K562 (cell line): ENCODE data around the gene CMIP. TPM values are rescaled to one million over a fixed set of nuclear protein-coding genes. Genes with fewer than 3 reads are reported as not detected.

ENCODE experiments used
- ATAC-seq: fragments of 200-7000 bp; cut with Tn5 transposase; 3 replicates; pipeline ENCODE4 v1.9.1; 2020; ENCODE audit warnings: moderate library complexity
- BruUV-seq: library from RNA; stranded (reverse); fragments of 400-500 nt; replicated peaks from 2 replicates; lab custom pipeline; 2021; lab: Mats Ljungman, UMichigan
- CTCF ChIA-PET: fragments of 300-600 bp; formaldehyde crosslinking; extraction: SDS; loops from one replicate; lab custom pipeline; 2021; ENCODE audit warnings: low intra/inter-chr PET ratio; lab: Yijun Ruan, JAX
- POLR2A ChIA-PET: fragments of 300-600, 350-650 bp; sonication (Branson Sonifier 250); formaldehyde crosslinking; extraction: SDS; loops from one replicate; lab custom pipeline; 2021; ENCODE audit warnings: antibody characterized with exemption, inconsistent platforms; lab: Yijun Ruan, JAX
- DNase-seq, 4 experiments: peaks; one replicate each; pipeline versions ENCODE4 v3.0.0 to v3.0.0-alpha.2; 2011 to 2018; ENCODE audit warnings: low spot score in 3 of 4, mixed read lengths in 3 of 4; ENCODE audit errors: extremely low read depth in 1 of 4
- FAIRE-seq: peaks from 2 replicates; lab custom pipeline; 2011; peaks lifted over from hg19 to GRCh38; lab: Jason Lieb, UNC
- H2AFZ ChIP-seq: 2 replicates; pipeline ENCODE4 v1.6.0; 2011; ENCODE audit warnings: low read depth, low read length, control low read depth, inconsistent platforms
- H3K27ac ChIP-seq: fragments of 200-600 bp; 3 replicates; pipeline ENCODE4 v1.8.0; 2011; ENCODE audit warnings: low read depth, mild to moderate bottlenecking, control low read depth, inconsistent platforms, low read length, moderate library complexity, mixed read lengths; ENCODE audit errors: extremely low read depth
- H3K27me3 ChIP-seq, 2 experiments: fragments of 300-600 bp in 1 of 2; 2 replicates in 1 of 2; 3 replicates in 1 of 2; pipeline versions ENCODE4 v1.6.0 to v1.8.0; 2011; ENCODE audit warnings: inconsistent platforms in 2 of 2, low read length in 2 of 2, mild to moderate bottlenecking in 1 of 2, mixed read lengths in 1 of 2, moderate library complexity in 1 of 2; ENCODE audit not compliant: control insufficient read depth in 2 of 2, insufficient read depth in 2 of 2
- H3K36me3 ChIP-seq: fragments of 300-600 bp; 3 replicates; pipeline ENCODE4 v1.8.0; 2011; ENCODE audit warnings: mild to moderate bottlenecking, low read length, inconsistent platforms; ENCODE audit not compliant: control insufficient read depth, insufficient read depth
- H3K4me1 ChIP-seq, 2 experiments: fragments of 200-600 bp in 1 of 2; replicated peaks in 1 of 2; 2 replicates in 1 of 2; 3 replicates in 1 of 2; pipeline versions ENCODE4 v1.5.1 to v1.8.0; 2011; ENCODE audit warnings: inconsistent platforms in 2 of 2, low read length in 2 of 2, mild to moderate bottlenecking in 1 of 2, mixed read lengths in 1 of 2, moderate library complexity in 1 of 2; ENCODE audit not compliant: control insufficient read depth in 2 of 2, insufficient read depth in 2 of 2
- H3K4me2 ChIP-seq: 2 replicates; pipeline ENCODE4 v1.6.1; 2011; ENCODE audit warnings: low read length, control low read depth, inconsistent platforms, mixed read lengths; ENCODE audit not compliant: insufficient read depth
- H3K4me3 ChIP-seq: fragments of 200-600 bp; sonication (generic), shearing (Covaris generic); 2 replicates; pipeline ENCODE4 v1.5.1; 2016; ENCODE audit warnings: control low read depth, inconsistent platforms
- H3K79me2 ChIP-seq: fragments of 200-600 bp; 3 replicates; pipeline ENCODE4 v1.8.0; 2011; ENCODE audit warnings: low read length, inconsistent platforms; ENCODE audit not compliant: control insufficient read depth, insufficient read depth
- H3K9ac ChIP-seq, 2 experiments: 2 replicates each; pipeline versions ENCODE4 v1.6.0 to v1.6.1; 2011; ENCODE audit warnings: low read depth in 2 of 2, low read length in 2 of 2, control low read depth in 1 of 2, inconsistent platforms in 1 of 2, mild to moderate bottlenecking in 1 of 2, mixed read lengths in 1 of 2; ENCODE audit not compliant: insufficient read depth in 1 of 2
- H3K9me1 ChIP-seq: one replicate; pipeline ENCODE4 v1.6.0; 2011; ENCODE audit warnings: inconsistent platforms, mild to moderate bottlenecking, low read length, moderate library complexity; ENCODE audit not compliant: control insufficient read depth, insufficient read depth
- H3K9me3 ChIP-seq: replicated peaks from 2 replicates; pipeline ENCODE4 v1.5.1; 2011; ENCODE audit warnings: low read depth, low read length, inconsistent platforms; ENCODE audit not compliant: control insufficient read depth, insufficient read depth
- H4K20me1 ChIP-seq: replicated peaks from 2 replicates; pipeline ENCODE4 v1.6.1; 2011; ENCODE audit warnings: low read length, inconsistent platforms, mixed read lengths; ENCODE audit not compliant: control insufficient read depth, insufficient read depth
- ARID4B ChIP-seq: sonication (generic); formaldehyde crosslinking; IDR thresholded peaks from 2 replicates; pipeline ENCODE4 v1.8.0; 2022; ENCODE audit warnings: mild to moderate bottlenecking, missing genetic modification reagents
- CGGBP1 ChIP-seq: fragments of 250-450 bp; sonication (Bioruptor Pico); IDR thresholded peaks from 2 replicates; pipeline ENCODE4 v1.9.0; 2021; ENCODE audit warnings: mild to moderate bottlenecking
- FIP1L1 ChIP-seq: fragments of 200-400 bp; formaldehyde crosslinking; IDR thresholded peaks from 2 replicates; pipeline ENCODE4 v1.6.1; 2018; ENCODE audit warnings: mild to moderate bottlenecking, low read depth, low read length; ENCODE audit not compliant: poor library complexity, severe bottlenecking
- KLF16 ChIP-seq: IDR thresholded peaks from 2 replicates; pipeline ENCODE4 v1.6.1; 2016; ENCODE audit warnings: antibody characterized with exemption
- NCOR1 ChIP-seq: fragments of 450-650 bp; IDR thresholded peaks from 2 replicates; pipeline ENCODE4 v1.6.1; 2016; ENCODE audit warnings: mild to moderate bottlenecking, moderate library complexity
- NRF1 ChIP-seq, 2 experiments: fragments of 450-650 bp; IDR thresholded peaks in 1 of 2; conservative IDR thresholded peaks in 1 of 2; 2 replicates each; pipeline ENCODE4 v1.6.1; 2014; ENCODE audit warnings: mild to moderate bottlenecking in 2 of 2
- POLR2B ChIP-seq: fragments of 450-650 bp; IDR thresholded peaks from 2 replicates; pipeline ENCODE4 v1.6.1; 2018; ENCODE audit warnings: low read depth; ENCODE audit not compliant: partially characterized antibody
- PRPF4 ChIP-seq: fragments of 200-400 bp; formaldehyde crosslinking; IDR thresholded peaks from one replicate; pipeline ENCODE4 v1.6.1; 2017; ENCODE audit warnings: low read length, low read depth, mild to moderate bottlenecking; ENCODE audit not compliant: insufficient read depth, poor library complexity, severe bottlenecking
- SIX5 ChIP-seq, 2 experiments: IDR thresholded peaks; 2 replicates each; pipeline ENCODE4 v1.6.1; 2011; ENCODE audit warnings: low read length in 2 of 2, borderline replicate concordance in 1 of 2, low read depth in 1 of 2, mild to moderate bottlenecking in 1 of 2, moderate library complexity in 1 of 2; ENCODE audit not compliant: insufficient read depth in 1 of 2
- TAF1 ChIP-seq: IDR thresholded peaks from 2 replicates; pipeline ENCODE4 v1.6.1; 2011; ENCODE audit warnings: mild to moderate bottlenecking, low read length, moderate library complexity; ENCODE audit not compliant: insufficient read depth, control insufficient read depth, severe bottlenecking; ENCODE audit errors: extremely low read depth
- TFE3 ChIP-seq: fragments of 450-650 bp; formaldehyde crosslinking; IDR thresholded peaks from 2 replicates; pipeline ENCODE4 v1.4.0; 2020; ENCODE audit warnings: mild to moderate bottlenecking, mixed read lengths
- THAP7 ChIP-seq: fragments of 250-450 bp; sonication (Bioruptor Pico); IDR thresholded peaks from 2 replicates; pipeline ENCODE4 v1.5.0; 2021
- ZNF197 ChIP-seq: fragments of 200-800 bp; sonication (Bioruptor generic); IDR thresholded peaks from 2 replicates; pipeline ENCODE4 v1.6.1; 2016; ENCODE audit warnings: low read depth, missing genetic modification characterization, missing compliant biosample characterization
- WGBS: fragments of 100-300 bp; shearing (Covaris generic); methylation state at CpG from one replicate; pipeline ENCODE4 v1.1.6; 2016; ENCODE audit warnings: low coverage, mixed read lengths; ENCODE audit not compliant: insufficient coverage; ENCODE audit errors: missing lambda C conversion rate; 5-methylcytosine and 5-hydroxymethylcytosine counted together
- in situ Hi-C: fragments of 300-500 bp; cut with MboI; formaldehyde crosslinking; loops from 4 replicates; pipeline ENCODE4 v1.15.0; 2018; ENCODE audit warnings: inconsistent platforms, mixed read lengths
- intact Hi-C: fragments of 100-400 bp; cut with micrococcal nuclease; formaldehyde crosslinking; loops from 2 replicates; pipeline ENCODE4 v1.14.2; 2022
- polyA plus RNA-seq, 8 experiments: library from polyadenylated mRNA; depleted of rRNA in 4 of 8; stranded (reverse) in 5 of 8; unstranded in 3 of 8; fragments of >200 nt; fragmentation: Nextera tagmentation in 2 of 8; fragmentation: Illumina TruSeq in 1 of 8; extraction: Ambion mirVana in 2 of 8; extraction: Trizol in 1 of 8; gene quantifications; 2 replicates each; pipeline versions ENCODE4 v1.2.1 to v1.2.3, GENCODE V29; 2011 to 2014; ENCODE audit warnings: inconsistent platforms in 1 of 8, missing spikeins in 1 of 8
- total RNA-seq, 7 experiments: library from RNA; depleted of rRNA in 6 of 7; stranded (reverse); fragments of >200 nt in 6 of 7; fragmentation: Illumina TruSeq in 2 of 7; extraction: Trizol in 2 of 7; gene quantifications; 2 replicates each; pipeline versions ENCODE4 v1.2.1 to v1.2.3, GENCODE V29; 2011 to 2021; ENCODE audit warnings: low replicate concordance in 1 of 7

Gene CMIP
- total and polyA plus RNA-seq, 9 of the 15 experiments (the other 6 are each of a cell fraction or from before 2014, with no cell fraction given): 0.94 to 82.5 (median 10.3) TPM

GRCh38 chr16:81630635-81631031 lies 186.0 kb downstream of the CMIP start:
- no peaks in the 10 kb centered on the region for H4K20me1 ChIP-seq
- intact Hi-C loops: loop anchor here (10.0 kb wide), 1 partner anchor 136 kb away; no protein-coding TSS in a partner anchor
- 91% methylated on average over 5 of the region's 5 CpGs for WGBS
- in situ Hi-C loops: no loop called here
- ATAC-seq (no peak), DNase-seq (no peak), FAIRE-seq (no peak)
- H3K9me1 ChIP-seq: no peaks in the 10 kb centered on the region
- H3K9ac ChIP-seq: no peak overlapping the region
- H3K27me3 ChIP-seq: no peaks in the 10 kb centered on the region
- no TSS peak for BruUV-seq
- ChIA-PET POLR2A (interaction anchor here (0.9 to 1.3 kb wide), 5 partner anchors 8 to 180 kb away, joined by 3 to 6 read pairs (median 3); no protein-coding TSS in a partner anchor), CTCF (no interaction called here)
- peaks cover 58% of the 10 kb centered on the region for H3K79me2 ChIP-seq
- H3K36me3 ChIP-seq: peaks cover 7% of the 10 kb centered on the region; the same call in 2 of the 3 replicates
- peak overlapping the region; percentile 15; the same call in 1 of the 3 replicates for H3K27ac ChIP-seq
- no peak overlapping the region for H3K4me3 ChIP-seq
- no peak overlapping the region for H2AFZ ChIP-seq
- H3K4me1 ChIP-seq: peaks cover 67 to 74% of the 10 kb centered on the region in 2 experiments
- H3K9me3 ChIP-seq: no peaks in the 10 kb centered on the region
- no peak overlapping the region for H3K4me2 ChIP-seq
- no peak for TF ChIP-seq NRF1 (conservative IDR thresholded peaks at IDR 0.05 in 1 of 2, IDR thresholded peaks at IDR 0.05 in 1 of 2)
- no peak for TF ChIP-seq CGGBP1 (CRISPR knock-in tag)
- TF ChIP-seq SIX5 (IDR thresholded peaks at IDR 0.05; ENCODE audit: borderline replicate concordance in 1 of 2, insufficient read depth in 1 of 2, low read depth in 1 of 2, low read length in 2 of 2): no peak
- TF ChIP-seq FIP1L1: no peak
- no peak for TF ChIP-seq KLF16
- no peak for TF ChIP-seq NCOR1
- no peak for TF ChIP-seq POLR2B
- no peak for TF ChIP-seq TFE3 (CRISPR knock-in tag)
- TF ChIP-seq PRPF4: no peak
- TF ChIP-seq ZNF197 (CRISPR knock-in tag): no peak
- TF ChIP-seq ARID4B (CRISPR knock-in tag): no peak
- no peak for TF ChIP-seq TAF1
- no peak for TF ChIP-seq THAP7 (CRISPR knock-in tag)
